H9 (cell line): Measurements from ENCODE around the gene ASTN2. TPM values are rescaled to one million over a fixed set of nuclear protein-coding genes. Genes with fewer than 3 reads are reported as not detected.

ENCODE experiments used
- DNase-seq: peaks from one replicate; pipeline ENCODE4 v3.0.0-alpha.2; 2017
- H2AFZ ChIP-seq: one replicate; pipeline ENCODE4 v1.6.1; 2013; ENCODE audit warnings: mild to moderate bottlenecking, low read length, control low read depth, moderate library complexity
- H2AK5ac ChIP-seq: 2 replicates; pipeline ENCODE4 v1.6.1; 2013; ENCODE audit warnings: low read length, control low read depth, mixed read lengths; ENCODE audit not compliant: insufficient read length
- H2BK120ac ChIP-seq: one replicate; pipeline ENCODE4 v1.6.1; 2013; ENCODE audit warnings: low read depth, mild to moderate bottlenecking, low read length, control low read depth, inconsistent platforms; ENCODE audit not compliant: poor library complexity, severe bottlenecking
- H2BK12ac ChIP-seq: 2 replicates; pipeline ENCODE4 v1.6.1; 2013; ENCODE audit warnings: low read length, control low read depth, mixed read lengths, low read depth; ENCODE audit not compliant: insufficient read length
- H2BK15ac ChIP-seq: 2 replicates; pipeline ENCODE4 v1.6.1; 2013; ENCODE audit warnings: low read depth, low read length, control low read depth
- H2BK20ac ChIP-seq: one replicate; pipeline ENCODE4 v1.6.1; 2013; ENCODE audit warnings: low read depth, mild to moderate bottlenecking, low read length, control low read depth, inconsistent platforms; ENCODE audit not compliant: poor library complexity, severe bottlenecking
- H2BK5ac ChIP-seq: 2 replicates; pipeline ENCODE4 v1.6.1; 2013; ENCODE audit warnings: low read length, control low read depth, mixed read lengths; ENCODE audit not compliant: insufficient read length
- H3K14ac ChIP-seq: 2 replicates; pipeline ENCODE4 v1.6.1; 2013; ENCODE audit warnings: low read length, control low read depth; ENCODE audit not compliant: insufficient read depth
- H3K18ac ChIP-seq: 2 replicates; pipeline ENCODE4 v1.6.1; 2013; ENCODE audit warnings: low read depth, mild to moderate bottlenecking, mixed read lengths, low read length, control low read depth; ENCODE audit not compliant: insufficient read length
- H3K23ac ChIP-seq: 2 replicates; pipeline ENCODE4 v1.6.1; 2013; ENCODE audit warnings: low read length, control low read depth, mixed read lengths, low read depth; ENCODE audit not compliant: insufficient read length
- H3K23me2 ChIP-seq: 2 replicates; pipeline ENCODE4 v1.6.1; 2013; ENCODE audit warnings: low read depth, mild to moderate bottlenecking, mixed read lengths, low read length, control low read depth; ENCODE audit not compliant: insufficient read length, poor library complexity, severe bottlenecking
- H3K27ac ChIP-seq: 2 replicates; pipeline ENCODE4 v1.5.1; 2013; ENCODE audit warnings: low read length, control low read depth, mixed read lengths, low read depth; ENCODE audit not compliant: insufficient read length
- H3K27me3 ChIP-seq: 2 replicates; pipeline ENCODE4 v1.6.1; 2013; ENCODE audit warnings: low read length, control low read depth, inconsistent platforms; ENCODE audit not compliant: insufficient read depth
- H3K4ac ChIP-seq: 2 replicates; pipeline ENCODE4 v1.6.1; 2013; ENCODE audit warnings: low read depth, mild to moderate bottlenecking, control low read depth, inconsistent platforms, low read length, moderate library complexity
- H3K4me1 ChIP-seq: 2 replicates; pipeline ENCODE4 v1.6.1; 2013; ENCODE audit warnings: low read length, control low read depth, inconsistent platforms; ENCODE audit not compliant: insufficient read depth
- H3K4me2 ChIP-seq: 2 replicates; pipeline ENCODE4 v1.6.1; 2013; ENCODE audit warnings: low read length, control low read depth, mixed read lengths; ENCODE audit not compliant: insufficient read length, insufficient read depth
- H3K56ac ChIP-seq: 2 replicates; pipeline ENCODE4 v1.6.1; 2013; ENCODE audit warnings: low read depth, mild to moderate bottlenecking, mixed read lengths, low read length, control low read depth; ENCODE audit not compliant: insufficient read length
- H3K79me1 ChIP-seq: 2 replicates; pipeline ENCODE4 v1.6.1; 2013; ENCODE audit warnings: low read depth, mild to moderate bottlenecking, moderate library complexity, low read length, control low read depth, inconsistent platforms; ENCODE audit not compliant: insufficient read depth, poor library complexity, severe bottlenecking
- H3K79me2 ChIP-seq: 2 replicates; pipeline ENCODE4 v1.6.1; 2013; ENCODE audit warnings: low read length, control low read depth, inconsistent platforms; ENCODE audit not compliant: insufficient read depth
- H3K9ac ChIP-seq: 2 replicates; pipeline ENCODE4 v1.6.1; 2013; ENCODE audit warnings: low read length, control low read depth, mixed read lengths; ENCODE audit not compliant: insufficient read length; ENCODE audit errors: extremely low read depth
- H3K9me3 ChIP-seq: one replicate; pipeline ENCODE4 v1.6.1; 2013; ENCODE audit warnings: low read depth, low read length, inconsistent platforms; ENCODE audit not compliant: control insufficient read depth
- H3T11ph ChIP-seq: one replicate; pipeline ENCODE4 v1.6.1; 2013; ENCODE audit warnings: mild to moderate bottlenecking, low read length, control low read depth, inconsistent platforms
- H4K20me1 ChIP-seq: one replicate; pipeline ENCODE4 v1.6.1; 2013; ENCODE audit not compliant: control insufficient read depth, insufficient read length, insufficient read depth
- H4K5ac ChIP-seq: 2 replicates; pipeline ENCODE4 v1.6.1; 2013; ENCODE audit warnings: low read depth, mild to moderate bottlenecking, mixed read lengths, low read length, control low read depth; ENCODE audit not compliant: insufficient read length
- H4K8ac ChIP-seq: replicated peaks from 2 replicates; pipeline ENCODE4 v1.6.1; 2013; ENCODE audit warnings: low read length, control low read depth, mixed read lengths, low read depth; ENCODE audit not compliant: insufficient read length
- H4K91ac ChIP-seq: 2 replicates; pipeline ENCODE4 v1.6.1; 2013; ENCODE audit warnings: low read depth, mild to moderate bottlenecking, moderate library complexity, mixed read lengths, low read length, control low read depth; ENCODE audit not compliant: insufficient read length
- H3K27ac Mint-ChIP-seq, 3 experiments: 2 replicates in 2 of 3; 3 replicates in 1 of 3; pipeline ENCODE4 v1.8.0; 2020 to 2021; ENCODE audit warnings: mixed read lengths in 3 of 3, mild to moderate bottlenecking in 1 of 3, moderate library complexity in 1 of 3
- H3K27me3 Mint-ChIP-seq: 2 replicates; pipeline ENCODE4 v1.8.0; 2021; ENCODE audit warnings: low read depth, mild to moderate bottlenecking, moderate library complexity, mixed read lengths
- H3K36me3 Mint-ChIP-seq, 3 experiments: 2 replicates in 2 of 3; 3 replicates in 1 of 3; pipeline ENCODE4 v1.8.0; 2020 to 2021; ENCODE audit warnings: low read depth in 3 of 3, mixed read lengths in 3 of 3; ENCODE audit not compliant: insufficient read depth in 1 of 3
- H3K4me1 Mint-ChIP-seq, 2 experiments: 2 replicates each; pipeline ENCODE4 v1.8.0; 2020; ENCODE audit warnings: mixed read lengths in 2 of 2
- H3K4me3 Mint-ChIP-seq, 2 experiments: 2 replicates in 1 of 2; 3 replicates in 1 of 2; pipeline ENCODE4 v1.8.0; 2020 to 2021; ENCODE audit warnings: mild to moderate bottlenecking in 2 of 2, mixed read lengths in 2 of 2, moderate library complexity in 1 of 2
- H3K9me3 Mint-ChIP-seq, 2 experiments: 2 replicates in 1 of 2; 3 replicates in 1 of 2; pipeline ENCODE4 v1.8.0; 2020; ENCODE audit warnings: mild to moderate bottlenecking in 2 of 2, mixed read lengths in 2 of 2, moderate library complexity in 1 of 2
- WGBS: extraction: QIAGEN DNeasy Blood & Tissue Kit; methylation state at CpG from one replicate; pipeline ENCODE4 v1.1.7; 2013; ENCODE audit warnings: missing lambda C conversion rate, low lambda C conversion rate, mixed read lengths; ENCODE audit not compliant: insufficient read length; ENCODE audit errors: extremely low coverage; 5-methylcytosine and 5-hydroxymethylcytosine counted together
- total RNA-seq: library from RNA; stranded (reverse); gene quantifications from 2 replicates; pipeline ENCODE4 v1.2.1, GENCODE V29; 2021
- TF ChIP-seq, protein P1 (sequence below): fragments of 200-600 bp; sonication (generic); conservative IDR thresholded peaks from 3 replicates; pipeline ENCODE4 v1.8.0; 2021; ENCODE audit warnings: antibody characterized with exemption, mild to moderate bottlenecking

ASTN2 gene
- total RNA-seq, 1 experiment from 2014 or later = 9.7 TPM

GRCh38 chr9:116901260-116901659 lies 513.6 kb downstream of the ASTN2 start:
- no peak overlapping the region for H2BK15ac ChIP-seq
- no CpG with 5 or more reads among the region's 1 CpG for WGBS
- peaks cover 5 to 8% of the 10 kb centered on the region in 2 experiments; a peak in 3 of 5 replicates for H3K9me3 Mint-ChIP-seq

More at GRCh38 chr9:116901260-116901659, 513.6 kb downstream of the ASTN2 start:
- no peaks in the 10 kb centered on the region for H3K79me2 ChIP-seq
- Mint-ChIP-seq H3K4me1 (peaks cover 24 to 29% of the 10 kb centered on the region in 2 experiments), H3K4me3 (no peak overlapping the region), H3K36me3 (peaks cover 0 to 9% (median 7%) of the 10 kb centered on the region in 3 experiments; a peak in 4 of 7 replicates), H3K27me3 (no peaks in the 10 kb centered on the region), H3K27ac (no peak overlapping the region; a peak in 2 of 7 replicates)
- no peak overlapping the region for H3K56ac ChIP-seq
- H4K8ac ChIP-seq = no peak overlapping the region
- no peak overlapping the region for H2BK20ac ChIP-seq
- H3K4me1 ChIP-seq = no peaks in the 10 kb centered on the region; the same call in 1 of the 2 replicates
- H2BK12ac ChIP-seq = no peak overlapping the region
- H2BK120ac ChIP-seq = no peak overlapping the region
- DNase-seq = no peak
- H3K4me2 ChIP-seq = no peak overlapping the region
- no peaks in the 10 kb centered on the region for H3K79me1 ChIP-seq
- no peak overlapping the region for H2BK5ac ChIP-seq
- H3K18ac ChIP-seq = no peak overlapping the region
- H3K23ac ChIP-seq = no peak overlapping the region
- no peak overlapping the region for H4K91ac ChIP-seq
- no peaks in the 10 kb centered on the region for H3K23me2 ChIP-seq
- H3K9me3 ChIP-seq = no peaks in the 10 kb centered on the region
- H3K4ac ChIP-seq = no peak overlapping the region
- H2AFZ ChIP-seq = no peak overlapping the region
- H4K20me1 ChIP-seq = no peaks in the 10 kb centered on the region
- no peaks in the 10 kb centered on the region for H3K27me3 ChIP-seq
- H3T11ph ChIP-seq = no peak overlapping the region
- H2AK5ac ChIP-seq = no peak overlapping the region
- TF ChIP-seq, protein P1, sequence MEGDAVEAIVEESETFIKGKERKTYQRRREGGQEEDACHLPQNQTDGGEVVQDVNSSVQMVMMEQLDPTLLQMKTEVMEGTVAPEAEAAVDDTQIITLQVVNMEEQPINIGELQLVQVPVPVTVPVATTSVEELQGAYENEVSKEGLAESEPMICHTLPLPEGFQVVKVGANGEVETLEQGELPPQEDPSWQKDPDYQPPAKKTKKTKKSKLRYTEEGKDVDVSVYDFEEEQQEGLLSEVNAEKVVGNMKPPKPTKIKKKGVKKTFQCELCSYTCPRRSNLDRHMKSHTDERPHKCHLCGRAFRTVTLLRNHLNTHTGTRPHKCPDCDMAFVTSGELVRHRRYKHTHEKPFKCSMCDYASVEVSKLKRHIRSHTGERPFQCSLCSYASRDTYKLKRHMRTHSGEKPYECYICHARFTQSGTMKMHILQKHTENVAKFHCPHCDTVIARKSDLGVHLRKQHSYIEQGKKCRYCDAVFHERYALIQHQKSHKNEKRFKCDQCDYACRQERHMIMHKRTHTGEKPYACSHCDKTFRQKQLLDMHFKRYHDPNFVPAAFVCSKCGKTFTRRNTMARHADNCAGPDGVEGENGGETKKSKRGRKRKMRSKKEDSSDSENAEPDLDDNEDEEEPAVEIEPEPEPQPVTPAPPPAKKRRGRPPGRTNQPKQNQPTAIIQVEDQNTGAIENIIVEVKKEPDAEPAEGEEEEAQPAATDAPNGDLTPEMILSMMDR = no peak
- H3K14ac ChIP-seq = no peak overlapping the region
- no peak overlapping the region for H3K27ac ChIP-seq
- H3K9ac ChIP-seq = no peak overlapping the region
- no peak overlapping the region for H4K5ac ChIP-seq
